Trophoblast cell (in vitro differentiated cells and primary cell): ENCODE data around the gene ARHGAP26.

Experiments
- DNase-seq, 2 donors: peaks; one replicate each; pipeline ENCODE4 v3.0.0-alpha.2; 2016
- H2AFZ ChIP-seq: 2 replicates; pipeline ENCODE4 v1.6.1; 2013; ENCODE audit warnings: low read length, moderate library complexity, mild to moderate bottlenecking; ENCODE audit not compliant: insufficient read depth, poor library complexity
- H2AK5ac ChIP-seq: 2 replicates; pipeline ENCODE4 v1.6.1; 2013; ENCODE audit warnings: mild to moderate bottlenecking, low read length
- H2BK120ac ChIP-seq: 2 replicates; pipeline ENCODE4 v1.6.1; 2013; ENCODE audit warnings: low read length, mild to moderate bottlenecking, moderate library complexity; ENCODE audit not compliant: insufficient read depth, poor library complexity
- H2BK12ac ChIP-seq: 2 replicates; pipeline ENCODE4 v1.6.1; 2013; ENCODE audit warnings: mild to moderate bottlenecking, low read length, moderate library complexity
- H2BK5ac ChIP-seq: 2 replicates; pipeline ENCODE4 v1.6.1; 2013; ENCODE audit warnings: low read length, low read depth, moderate library complexity, mild to moderate bottlenecking; ENCODE audit not compliant: poor library complexity
- H3K14ac ChIP-seq: 2 replicates; pipeline ENCODE4 v1.6.1; 2013; ENCODE audit warnings: mild to moderate bottlenecking, low read length
- H3K18ac ChIP-seq: 2 replicates; pipeline ENCODE4 v1.6.1; 2013; ENCODE audit warnings: mild to moderate bottlenecking, low read length
- H3K23ac ChIP-seq: 2 replicates; pipeline ENCODE4 v1.6.1; 2013; ENCODE audit warnings: low read length
- H3K27ac ChIP-seq: 2 replicates; pipeline ENCODE4 v1.5.1; 2013; ENCODE audit warnings: low read depth, mild to moderate bottlenecking, inconsistent platforms, low read length, moderate library complexity
- H3K27me3 ChIP-seq: 2 replicates; pipeline ENCODE4 v1.6.1; 2013; ENCODE audit warnings: inconsistent platforms, mild to moderate bottlenecking, low read length, moderate library complexity; ENCODE audit not compliant: insufficient read depth
- H3K36me3 ChIP-seq, 2 experiments: 1 replicate in 1 of 2; 2 replicates in 1 of 2; pipeline ENCODE4 v1.6.1; 2013; ENCODE audit warnings: low read length in 2 of 2, mild to moderate bottlenecking in 2 of 2, moderate library complexity in 1 of 2; ENCODE audit not compliant: insufficient read depth in 2 of 2, control insufficient read depth in 1 of 2
- H3K4ac ChIP-seq: 2 replicates; pipeline ENCODE4 v1.6.1; 2013; ENCODE audit warnings: low read depth, mild to moderate bottlenecking, low read length, moderate library complexity
- H3K4me1 ChIP-seq, 2 experiments: 1 replicate in 1 of 2; 2 replicates in 1 of 2; pipeline ENCODE4 v1.6.1; 2013; ENCODE audit warnings: low read length in 2 of 2, mild to moderate bottlenecking in 2 of 2, moderate library complexity in 1 of 2; ENCODE audit not compliant: insufficient read depth in 2 of 2, control insufficient read depth in 1 of 2
- H3K4me2 ChIP-seq: 2 replicates; pipeline ENCODE4 v1.6.1; 2013; ENCODE audit warnings: inconsistent platforms, mild to moderate bottlenecking, low read length, moderate library complexity
- H3K4me3 ChIP-seq: 2 replicates; pipeline ENCODE4 v1.5.1; 2013; ENCODE audit warnings: mild to moderate bottlenecking, low read depth, low read length, inconsistent platforms
- H3K79me1 ChIP-seq: one replicate; pipeline ENCODE4 v1.6.1; 2013; ENCODE audit warnings: low read length
- H3K79me2 ChIP-seq: 2 replicates; pipeline ENCODE4 v1.6.1; 2013; ENCODE audit warnings: low read length, mild to moderate bottlenecking; ENCODE audit not compliant: control insufficient read depth, insufficient read depth, poor library complexity
- H3K9ac ChIP-seq: 2 replicates; pipeline ENCODE4 v1.6.1; 2013; ENCODE audit warnings: mild to moderate bottlenecking, low read length
- H3K9me3 ChIP-seq: 2 replicates; pipeline ENCODE4 v1.6.1; 2013; ENCODE audit warnings: low read depth, mild to moderate bottlenecking, control low read depth, inconsistent platforms, low read length; ENCODE audit not compliant: insufficient read depth
- H4K12ac ChIP-seq: 2 replicates; pipeline ENCODE4 v1.6.1; 2013; ENCODE audit warnings: low read depth, mild to moderate bottlenecking, low read length, moderate library complexity
- H4K8ac ChIP-seq: 2 replicates; pipeline ENCODE4 v1.6.1; 2013; ENCODE audit warnings: low read depth, mild to moderate bottlenecking, low read length, moderate library complexity
- H4K91ac ChIP-seq: one replicate; pipeline ENCODE4 v1.6.1; 2013; ENCODE audit warnings: low read depth, mild to moderate bottlenecking, low read length, moderate library complexity
- WGBS: extraction: QIAGEN DNeasy Blood & Tissue Kit; methylation state at CpG from one replicate; pipeline ENCODE4 v1.1.7; 2013; ENCODE audit warnings: missing lambda C conversion rate; ENCODE audit not compliant: insufficient read length, insufficient coverage; ENCODE audit errors: extremely low coverage; 5-methylcytosine and 5-hydroxymethylcytosine counted together

ARHGAP26 gene

DNA sequence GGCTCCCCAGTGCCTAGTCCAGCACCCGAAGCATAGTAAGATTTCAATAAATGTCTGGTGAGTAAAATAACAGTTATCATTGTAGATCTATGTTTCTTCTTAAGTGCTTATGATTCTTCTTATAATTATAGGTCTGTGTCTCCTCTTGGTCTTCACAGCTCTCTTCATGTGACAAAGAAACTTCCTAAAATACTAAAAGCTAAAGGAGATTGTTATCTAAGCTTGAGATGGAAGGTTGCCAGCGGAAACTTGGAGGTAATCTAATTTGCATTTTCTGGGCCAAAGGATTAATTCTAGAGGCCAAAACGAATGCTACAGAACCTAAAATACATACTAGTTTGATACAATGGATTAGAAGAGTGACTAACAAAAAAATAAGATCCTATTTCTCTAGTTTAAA is 13.6 kb upstream of the ARHGAP26 start:
- H3K27ac ChIP-seq, result no peak overlapping the region
- no peaks in the 10 kb centered on the region for H3K36me3 ChIP-seq
- H3K23ac ChIP-seq, result no peak overlapping the region
- WGBS, result no CpG with 5 or more reads among the region's 3 CpGs
- no peak overlapping the region for H3K18ac ChIP-seq
- no peak overlapping the region for H2BK120ac ChIP-seq
- no peaks in the 10 kb centered on the region for H3K79me1 ChIP-seq
- H2BK5ac ChIP-seq, result no peak overlapping the region
- H3K9me3 ChIP-seq, result no peaks in the 10 kb centered on the region
- H2AK5ac ChIP-seq, result no peak overlapping the region
- DNase-seq, result no peak
- H2BK12ac ChIP-seq, result no peak overlapping the region
- H3K4me3 ChIP-seq, result no peak overlapping the region
- H4K12ac ChIP-seq, result no peak overlapping the region
- H4K8ac ChIP-seq, result no peak overlapping the region
- peaks cover 2% of the 10 kb centered on the region in 2 experiments for H3K4me1 ChIP-seq
- no peak overlapping the region for H2AFZ ChIP-seq
- no peak overlapping the region for H3K4me2 ChIP-seq
- no peak overlapping the region for H3K14ac ChIP-seq
- no peak overlapping the region for H3K4ac ChIP-seq
- H3K27me3 ChIP-seq, result no peaks in the 10 kb centered on the region
- no peak overlapping the region for H4K91ac ChIP-seq
- no peaks in the 10 kb centered on the region for H3K79me2 ChIP-seq
- no peak overlapping the region for H3K9ac ChIP-seq

- H3K4me2 ChIP-seq, result no peak overlapping the region
- H3K4me3 ChIP-seq, result no peak overlapping the region
- no peaks in the 10 kb centered on the region for H3K36me3 ChIP-seq
- H2BK5ac ChIP-seq, result no peak overlapping the region
- H3K9ac ChIP-seq, result no peak overlapping the region
- H3K23ac ChIP-seq, result no peak overlapping the region
- H3K4me1 ChIP-seq, result peaks cover 2% of the 10 kb centered on the region in 2 experiments
- no CpG with 5 or more reads among the region's 4 CpGs for WGBS
- no peak overlapping the region for H3K27ac ChIP-seq
- no peak overlapping the region for H2AK5ac ChIP-seq
- no peak overlapping the region for H2AFZ ChIP-seq
- no peak overlapping the region for H3K4ac ChIP-seq
- no peaks in the 10 kb centered on the region for H3K79me2 ChIP-seq
- no peaks in the 10 kb centered on the region for H3K79me1 ChIP-seq
- H3K27me3 ChIP-seq, result no peaks in the 10 kb centered on the region
- H3K18ac ChIP-seq, result no peak overlapping the region
- H3K9me3 ChIP-seq, result no peaks in the 10 kb centered on the region
- H2BK120ac ChIP-seq, result no peak overlapping the region
- no peak overlapping the region for H2BK12ac ChIP-seq
- no peak overlapping the region for H3K14ac ChIP-seq
- H4K12ac ChIP-seq, result no peak overlapping the region
- peak in 1 of 2 donors; percentile 30 for DNase-seq
- H4K8ac ChIP-seq, result no peak overlapping the region
- H4K91ac ChIP-seq, result no peak overlapping the region
These were observed 12.6 kb upstream of the ARHGAP26 start for GRCh38 chr5:142757564-142757963.

GRCh38 chr5:142758062-142758795 is 11.9 kb upstream of the ARHGAP26 start:
- no CpG with 5 or more reads among the region's 7 CpGs for WGBS
- H4K8ac ChIP-seq, result no peak overlapping the region
- peak in 1 of 2 donors; percentile 28 for DNase-seq

GRCh38 chr5:142758796-142759145 is 11.4 kb upstream of the ARHGAP26 start:
- no peaks in the 10 kb centered on the region for H3K9me3 ChIP-seq
- H3K4me2 ChIP-seq, result no peak overlapping the region
- no peak overlapping the region for H2BK5ac ChIP-seq
- H3K79me2 ChIP-seq, result no peaks in the 10 kb centered on the region
- no peak for DNase-seq
- WGBS, result no CpG with 5 or more reads among the region's 1 CpG
- H2BK12ac ChIP-seq, result no peak overlapping the region
- H4K91ac ChIP-seq, result no peak overlapping the region
- no peaks in the 10 kb centered on the region for H3K4me1 ChIP-seq
- no peak overlapping the region for H3K9ac ChIP-seq
- H3K27ac ChIP-seq, result no peak overlapping the region
- H3K14ac ChIP-seq, result no peak overlapping the region
- H4K8ac ChIP-seq, result no peak overlapping the region
- no peak overlapping the region for H3K4ac ChIP-seq
- no peak overlapping the region for H2AFZ ChIP-seq
- no peak overlapping the region for H3K23ac ChIP-seq
- no peak overlapping the region for H3K4me3 ChIP-seq
- no peaks in the 10 kb centered on the region for H3K27me3 ChIP-seq
- H3K36me3 ChIP-seq, result no peaks in the 10 kb centered on the region
- H2AK5ac ChIP-seq, result no peak overlapping the region
- H3K18ac ChIP-seq, result no peak overlapping the region
- no peak overlapping the region for H2BK120ac ChIP-seq
- no peak overlapping the region for H4K12ac ChIP-seq
- no peaks in the 10 kb centered on the region for H3K79me1 ChIP-seq

More at GRCh38 chr5:142758062-142758795, 11.9 kb upstream of the ARHGAP26 start:
- Histone ChIP-seq H3K79me2 (no peaks in the 10 kb centered on the region), H3K18ac (no peak overlapping the region), H3K4me2 (no peak overlapping the region), H3K36me3 (no peaks in the 10 kb centered on the region), H2BK12ac (no peak overlapping the region), H4K12ac (no peak overlapping the region), H2BK5ac (no peak overlapping the region), H3K23ac (no peak overlapping the region), H3K4me3 (no peak overlapping the region), H2BK120ac (no peak overlapping the region), H3K27me3 (no peaks in the 10 kb centered on the region), H3K27ac (no peak overlapping the region), H3K14ac (no peak overlapping the region), H3K79me1 (no peaks in the 10 kb centered on the region), H2AK5ac (no peak overlapping the region), H3K9me3 (no peaks in the 10 kb centered on the region), H4K91ac (no peak overlapping the region), H3K4me1 (peaks cover 1 to 2% of the 10 kb centered on the region in 2 experiments), H3K9ac (no peak overlapping the region), H2AFZ (no peak overlapping the region), H3K4ac (no peak overlapping the region)
